ENCODE measurements around the gene PLB1. TPM values are rescaled to one million over a fixed set of nuclear protein-coding genes. Genes with fewer than 3 reads are reported as not detected.

PLB1 gene
- total RNA-seq, 1 donor from 2014 or later = 2.2 TPM

DNA sequence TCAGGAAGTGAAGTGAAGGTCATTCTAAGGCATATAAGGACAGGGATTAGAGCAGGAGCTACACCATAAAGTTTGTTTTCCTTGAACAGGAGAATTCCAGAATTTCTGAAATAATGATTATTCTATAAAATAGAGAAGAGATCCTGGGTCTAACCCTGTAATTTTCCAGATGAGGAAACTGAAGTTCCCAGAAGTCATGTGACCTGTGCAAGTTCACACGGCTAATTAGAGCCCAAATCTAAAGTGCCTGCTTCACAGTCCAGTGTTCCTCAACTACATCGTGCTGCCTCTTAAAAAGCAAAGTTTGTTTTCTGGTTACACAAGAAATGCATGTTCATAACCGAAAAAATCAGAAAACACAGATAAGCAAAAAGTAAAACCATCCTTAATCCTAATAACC lies 34.9 kb downstream of the PLB1 start:
- no peak overlapping the region for H3K4me3 Mint-ChIP-seq
- H3K4me1 Mint-ChIP-seq = peaks cover 4% of the 10 kb centered on the region
- no peaks in the 10 kb centered on the region for H3K9me3 Mint-ChIP-seq
- no peak for DNase-seq (ENCODE audit: low spot score in 2 of 2, unreplicated experiment in 2 of 2)
- no peak overlapping the region for H3K27ac Mint-ChIP-seq
- no peaks in the 10 kb centered on the region for H3K36me3 Mint-ChIP-seq
- H3K27me3 Mint-ChIP-seq (ENCODE audit: low read depth) = peaks cover 10% of the 10 kb centered on the region
- TF ChIP-seq, protein P1, sequence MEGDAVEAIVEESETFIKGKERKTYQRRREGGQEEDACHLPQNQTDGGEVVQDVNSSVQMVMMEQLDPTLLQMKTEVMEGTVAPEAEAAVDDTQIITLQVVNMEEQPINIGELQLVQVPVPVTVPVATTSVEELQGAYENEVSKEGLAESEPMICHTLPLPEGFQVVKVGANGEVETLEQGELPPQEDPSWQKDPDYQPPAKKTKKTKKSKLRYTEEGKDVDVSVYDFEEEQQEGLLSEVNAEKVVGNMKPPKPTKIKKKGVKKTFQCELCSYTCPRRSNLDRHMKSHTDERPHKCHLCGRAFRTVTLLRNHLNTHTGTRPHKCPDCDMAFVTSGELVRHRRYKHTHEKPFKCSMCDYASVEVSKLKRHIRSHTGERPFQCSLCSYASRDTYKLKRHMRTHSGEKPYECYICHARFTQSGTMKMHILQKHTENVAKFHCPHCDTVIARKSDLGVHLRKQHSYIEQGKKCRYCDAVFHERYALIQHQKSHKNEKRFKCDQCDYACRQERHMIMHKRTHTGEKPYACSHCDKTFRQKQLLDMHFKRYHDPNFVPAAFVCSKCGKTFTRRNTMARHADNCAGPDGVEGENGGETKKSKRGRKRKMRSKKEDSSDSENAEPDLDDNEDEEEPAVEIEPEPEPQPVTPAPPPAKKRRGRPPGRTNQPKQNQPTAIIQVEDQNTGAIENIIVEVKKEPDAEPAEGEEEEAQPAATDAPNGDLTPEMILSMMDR (IDR thresholded peaks at IDR 0.05; ENCODE audit: unreplicated experiment) = no peak

DNA sequence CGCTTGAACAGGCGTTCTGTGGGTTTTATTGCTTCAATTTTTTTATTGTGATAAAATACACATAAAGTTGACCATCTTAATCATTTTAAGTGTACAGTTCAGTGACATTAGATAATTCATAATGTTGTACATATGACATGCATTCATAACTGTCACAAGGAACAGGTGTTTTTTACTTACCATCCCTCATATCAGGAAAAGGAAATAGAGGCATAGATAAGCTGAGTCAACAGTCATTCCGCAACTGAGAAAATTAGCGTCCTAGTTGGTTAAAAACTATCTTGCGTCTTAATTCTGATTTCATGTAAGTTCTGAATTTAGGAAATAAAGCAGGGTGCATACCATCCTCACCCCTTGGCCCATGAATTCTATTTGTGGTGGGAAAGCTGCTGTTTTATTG lies 36.5 kb downstream of the PLB1 start:
- H3K4me3 Mint-ChIP-seq = no peak overlapping the region
- H3K36me3 Mint-ChIP-seq = no peaks in the 10 kb centered on the region
- DNase-seq (ENCODE audit: low spot score in 2 of 2, unreplicated experiment in 2 of 2) = no peak
- H3K9me3 Mint-ChIP-seq = no peaks in the 10 kb centered on the region
- peaks cover 4% of the 10 kb centered on the region for H3K4me1 Mint-ChIP-seq
- no peak overlapping the region for H3K27ac Mint-ChIP-seq
- peaks cover 8% of the 10 kb centered on the region for H3K27me3 Mint-ChIP-seq (ENCODE audit: low read depth)
- TF ChIP-seq, protein P1 (IDR thresholded peaks at IDR 0.05; ENCODE audit: unreplicated experiment) = no peak

DNA sequence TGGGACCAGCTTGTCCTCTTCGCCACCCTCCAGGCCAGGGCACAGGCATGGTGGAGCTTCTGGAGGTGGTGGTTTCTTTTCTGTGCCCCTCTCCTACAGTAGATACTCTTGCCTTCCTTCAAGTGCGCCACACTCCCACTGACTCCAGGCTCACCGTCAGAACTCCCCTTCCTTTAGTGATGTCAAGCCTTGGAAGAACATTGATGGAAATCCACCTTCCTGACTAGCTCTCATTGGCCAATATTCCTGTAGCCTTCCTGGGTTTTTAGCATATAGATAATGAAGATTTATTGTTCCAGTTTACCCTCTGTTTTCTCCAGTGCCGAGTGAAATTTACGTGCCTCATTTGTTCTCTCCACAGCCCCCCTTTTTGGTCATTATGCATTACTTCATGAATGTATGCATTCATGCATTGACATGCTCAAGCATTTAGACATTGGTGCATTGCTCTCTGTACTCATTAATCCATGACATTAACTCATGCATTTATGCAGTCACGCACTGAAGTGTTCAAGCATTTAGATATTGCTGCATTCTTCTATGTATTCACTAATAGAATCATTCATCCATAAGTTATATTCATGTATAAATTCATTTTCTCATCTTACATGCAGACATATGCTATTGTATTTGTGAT lies 37.3 kb downstream of the PLB1 start:
- no peak for DNase-seq (ENCODE audit: low spot score in 2 of 2, unreplicated experiment in 2 of 2)
- H3K36me3 Mint-ChIP-seq = no peaks in the 10 kb centered on the region
- no peak overlapping the region for H3K4me3 Mint-ChIP-seq
- H3K9me3 Mint-ChIP-seq = no peaks in the 10 kb centered on the region
- peaks cover 4% of the 10 kb centered on the region for H3K4me1 Mint-ChIP-seq
- H3K27ac Mint-ChIP-seq = no peak overlapping the region
- peaks cover 8% of the 10 kb centered on the region for H3K27me3 Mint-ChIP-seq (ENCODE audit: low read depth)
- TF ChIP-seq, protein P1 (IDR thresholded peaks at IDR 0.05; ENCODE audit: unreplicated experiment) = no peak

DNA sequence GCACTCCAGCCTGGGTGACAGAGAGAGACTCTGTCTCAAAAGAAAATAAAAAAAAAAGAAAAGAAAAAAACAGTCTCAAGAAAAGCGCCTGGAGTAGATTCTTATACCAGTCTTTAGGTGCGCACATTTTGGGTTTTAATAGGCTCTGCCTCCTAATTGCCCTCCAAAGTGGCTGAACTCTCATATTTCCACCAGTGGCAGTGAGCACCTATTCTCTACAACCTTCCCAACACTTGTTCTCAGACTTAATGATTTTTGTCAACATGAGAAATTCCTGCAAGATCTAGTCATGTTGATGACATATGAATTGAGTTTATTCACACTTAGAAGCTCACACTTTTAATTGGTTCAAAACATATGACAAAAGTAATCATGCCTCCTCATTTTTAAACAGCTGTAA lies 39.0 kb downstream of the PLB1 start:
- H3K27ac Mint-ChIP-seq = no peak overlapping the region

DNA sequence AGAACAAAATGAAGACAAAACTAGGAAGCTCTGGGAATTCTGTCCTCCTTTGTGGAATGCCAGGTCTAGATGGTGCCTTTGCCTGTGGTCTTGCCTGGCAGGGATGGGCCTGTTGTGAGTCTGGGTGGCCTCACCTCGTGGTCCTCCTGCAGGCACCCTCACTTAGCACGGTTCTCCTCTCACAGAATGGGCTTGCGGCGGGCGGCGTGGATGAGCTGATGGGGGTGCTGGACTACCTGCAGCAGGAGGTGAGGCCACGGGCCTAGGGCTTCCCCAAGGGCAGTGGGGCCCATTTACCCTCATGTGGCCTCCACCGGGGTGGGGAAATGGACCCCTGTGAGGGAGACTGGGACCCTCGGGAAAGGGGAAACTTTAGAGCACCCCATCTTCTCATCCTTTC lies 42.3 kb downstream of the PLB1 start:
- Mint-ChIP-seq H3K27me3 (ENCODE audit: low read depth) (peaks cover 9% of the 10 kb centered on the region), H3K27ac (no peak overlapping the region), H3K4me3 (no peak overlapping the region), H3K36me3 (no peaks in the 10 kb centered on the region), H3K4me1 (peaks cover 2% of the 10 kb centered on the region), H3K9me3 (no peaks in the 10 kb centered on the region)
- DNase-seq (ENCODE audit: low spot score in 2 of 2, unreplicated experiment in 2 of 2) = no peak
- TF ChIP-seq, protein P1 (IDR thresholded peaks at IDR 0.05; ENCODE audit: unreplicated experiment) = no peak

More for the DNA sequence above, 39.0 kb downstream of the PLB1 start:
- no peak for DNase-seq (ENCODE audit: low spot score in 2 of 2, unreplicated experiment in 2 of 2)
- no peaks in the 10 kb centered on the region for H3K9me3 Mint-ChIP-seq
- TF ChIP-seq, protein P1 (IDR thresholded peaks at IDR 0.05; ENCODE audit: unreplicated experiment) = no peak
- H3K27me3 Mint-ChIP-seq (ENCODE audit: low read depth) = peaks cover 11% of the 10 kb centered on the region
- H3K4me3 Mint-ChIP-seq = no peak overlapping the region
- H3K36me3 Mint-ChIP-seq = no peaks in the 10 kb centered on the region
- peaks cover 4% of the 10 kb centered on the region for H3K4me1 Mint-ChIP-seq

DNA sequence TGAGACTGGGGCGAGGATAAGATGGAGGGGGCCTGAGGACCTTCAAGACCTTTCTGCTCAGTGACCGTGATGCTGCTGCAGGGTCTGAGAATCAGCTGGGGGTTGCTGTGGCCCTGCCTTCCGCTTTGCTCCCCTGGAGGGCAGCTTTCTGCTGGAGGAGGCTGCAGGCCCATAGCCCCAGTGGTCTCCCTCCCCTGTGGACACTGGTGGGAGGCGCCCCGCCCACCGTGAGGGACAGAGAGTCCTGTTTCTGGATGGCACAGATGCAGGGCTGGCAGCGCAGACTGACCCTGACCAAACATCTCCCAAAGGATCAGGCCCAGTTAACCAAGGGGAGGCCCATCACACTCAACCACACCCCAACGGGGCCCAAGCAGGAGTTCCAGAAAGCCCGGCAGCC lies 42.8 kb downstream of the PLB1 start:
- Mint-ChIP-seq H3K27ac (no peak overlapping the region), H3K4me3 (no peak overlapping the region), H3K36me3 (no peaks in the 10 kb centered on the region), H3K27me3 (ENCODE audit: low read depth) (peaks cover 6% of the 10 kb centered on the region), H3K4me1 (peaks cover 2% of the 10 kb centered on the region), H3K9me3 (no peaks in the 10 kb centered on the region)
- no peak for DNase-seq (ENCODE audit: low spot score in 2 of 2, unreplicated experiment in 2 of 2)
- TF ChIP-seq, protein P1 (IDR thresholded peaks at IDR 0.05; ENCODE audit: unreplicated experiment) = no peak

Measured in mesothelial cell of epicardium (in vitro differentiated cells).